Gastroesophageal sphincter (tissue), 3 donors: ENCODE results near the gene PSMB11.

Experiments
- POLR2A ChIP-seq, 2 donors: fragments of 450-650 bp; IDR thresholded peaks; one replicate each; pipeline ENCODE4 v1.6.1; 2017; ENCODE audit warnings: antibody characterized with exemption in 2 of 2, mild to moderate bottlenecking in 2 of 2, moderate library complexity in 1 of 2
- POLR2AphosphoS5 ChIP-seq: sonication (generic); formaldehyde crosslinking; IDR thresholded peaks from one replicate; pipeline ENCODE4 v1.6.1; 2017; ENCODE audit warnings: antibody characterized with exemption
- TF ChIP-seq, protein P1 (sequence below), 4 experiments: fragments of 200-600 bp in 2 of 4; fragments of 450-650 bp in 2 of 4; sonication (generic) in 1 of 4; IDR thresholded peaks; one replicate each; pipeline ENCODE4 v1.5.1; 2017 to 2019; ENCODE audit warnings: antibody characterized with exemption in 4 of 4, mild to moderate bottlenecking in 2 of 4, moderate library complexity in 2 of 4

GRCh38 chr14:23040100-23040499 lies 1.9 kb upstream of the PSMB11 start:
- TF ChIP-seq, protein P1, sequence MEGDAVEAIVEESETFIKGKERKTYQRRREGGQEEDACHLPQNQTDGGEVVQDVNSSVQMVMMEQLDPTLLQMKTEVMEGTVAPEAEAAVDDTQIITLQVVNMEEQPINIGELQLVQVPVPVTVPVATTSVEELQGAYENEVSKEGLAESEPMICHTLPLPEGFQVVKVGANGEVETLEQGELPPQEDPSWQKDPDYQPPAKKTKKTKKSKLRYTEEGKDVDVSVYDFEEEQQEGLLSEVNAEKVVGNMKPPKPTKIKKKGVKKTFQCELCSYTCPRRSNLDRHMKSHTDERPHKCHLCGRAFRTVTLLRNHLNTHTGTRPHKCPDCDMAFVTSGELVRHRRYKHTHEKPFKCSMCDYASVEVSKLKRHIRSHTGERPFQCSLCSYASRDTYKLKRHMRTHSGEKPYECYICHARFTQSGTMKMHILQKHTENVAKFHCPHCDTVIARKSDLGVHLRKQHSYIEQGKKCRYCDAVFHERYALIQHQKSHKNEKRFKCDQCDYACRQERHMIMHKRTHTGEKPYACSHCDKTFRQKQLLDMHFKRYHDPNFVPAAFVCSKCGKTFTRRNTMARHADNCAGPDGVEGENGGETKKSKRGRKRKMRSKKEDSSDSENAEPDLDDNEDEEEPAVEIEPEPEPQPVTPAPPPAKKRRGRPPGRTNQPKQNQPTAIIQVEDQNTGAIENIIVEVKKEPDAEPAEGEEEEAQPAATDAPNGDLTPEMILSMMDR (IDR thresholded peaks at IDR 0.05): no peak
- TF ChIP-seq POLR2AphosphoS5 (no peak), POLR2A (IDR thresholded peaks at IDR 0.05) (no peak)
